Heart left ventricle (tissue), 16 donors: ENCODE measurements around the gene ASPSCR1. TPM values are rescaled to one million over a fixed set of nuclear protein-coding genes. Genes with fewer than 3 reads are reported as not detected.
A peak's percentile ranks its signal among the peaks of the same experiment; 100 is the strongest.

Experiments
- ATAC-seq, 4 donors: fragments of 200-7000 bp; cut with Tn5 transposase; one replicate each; pipeline ENCODE4 v1.9.1; 2020 to 2022; ENCODE audit warnings: moderate library complexity in 4 of 4, mild to moderate bottlenecking in 3 of 4, moderate number of reproducible peaks in 1 of 4
- DNase-seq, 5 donors: peaks; one replicate each; pipeline ENCODE4 v3.0.0-alpha.2; 2020
- H3K27ac ChIP-seq, 12 donors: fragments of 200-600 bp; sonication (generic) in 4 of 12; one replicate each; pipeline versions ENCODE4 v1.5.0 to v1.8.0; 2016 to 2022; ENCODE audit warnings: mild to moderate bottlenecking in 2 of 12
- H3K27me3 ChIP-seq, 9 donors: fragments of 200-600 bp; sonication (generic) in 2 of 9; one replicate each; pipeline versions ENCODE4 v1.5.1 to v1.8.0; 2016 to 2022; ENCODE audit warnings: mild to moderate bottlenecking in 3 of 9
- H3K36me3 ChIP-seq, 9 donors: fragments of 200-600 bp; sonication (generic) in 2 of 9; one replicate each; pipeline versions ENCODE4 v1.5.0 to v1.8.0; 2018 to 2022; ENCODE audit warnings: mild to moderate bottlenecking in 2 of 9
- H3K4me1 ChIP-seq, 12 donors: fragments of 200-600 bp; sonication (generic) in 4 of 12; one replicate each; pipeline versions ENCODE4 v1.5.0 to v1.8.0; 2016 to 2022; ENCODE audit warnings: mild to moderate bottlenecking in 3 of 12
- H3K4me3 ChIP-seq, 12 donors: fragments of 200-600 bp; sonication (generic) in 4 of 12; one replicate each; pipeline versions ENCODE4 v1.5.0 to v1.8.0; 2017 to 2022; ENCODE audit warnings: mild to moderate bottlenecking in 9 of 12, moderate library complexity in 4 of 12
- H3K9me3 ChIP-seq, 12 donors: fragments of 200-600 bp; sonication (generic) in 4 of 12; one replicate each; pipeline versions ENCODE4 v1.5.0 to v1.8.0; 2016 to 2022; ENCODE audit warnings: mild to moderate bottlenecking in 1 of 12
- POLR2A ChIP-seq, 2 donors: fragments of 450-650 bp; IDR thresholded peaks; one replicate each; pipeline ENCODE4 v1.6.1; 2017; ENCODE audit warnings: antibody characterized with exemption in 2 of 2, mild to moderate bottlenecking in 2 of 2, moderate library complexity in 2 of 2
- WGBS, 4 donors: extraction: QIAGEN DNeasy Blood & Tissue Kit in 2 of 4; methylation state at CpG; one replicate each; pipeline versions ENCODE4 v1.1.5 to v1.1.7; 2013 to 2018; 5-methylcytosine and 5-hydroxymethylcytosine counted together
- intact Hi-C, 10 donors: fragments of 100-400 bp; cut with DNase I; formaldehyde crosslinking; loops; one replicate each; pipeline versions ENCODE4 v1.11.1 to v1.14.2; 2022
- polyA plus RNA-seq, 2 donors: library from polyadenylated mRNA; stranded (reverse); fragments of 200-250 nt; gene quantifications; one replicate each; pipeline ENCODE4 v1.2.3, GENCODE V29; 2013
- total RNA-seq, 9 donors: library from RNA; depleted of rRNA in 2 of 9; stranded (reverse); fragments of >200 nt in 2 of 9; fragmentation: NEBNext Ultra II Directional in 3 of 9; extraction: Animal tissue kit (Norgen Biotek cat#: 25700) in 3 of 9; gene quantifications; one replicate each; pipeline versions ENCODE4 v1.1.0 to v1.2.4, GENCODE V29; 2016 to 2023
- TF ChIP-seq, protein P1 (sequence below), 12 donors: fragments of 200-600 bp; sonication (generic) in 4 of 12; IDR thresholded peaks; one replicate each; pipeline versions ENCODE4 v1.5.0 to v1.8.0; 2018 to 2022; ENCODE audit warnings: antibody characterized with exemption in 12 of 12, mild to moderate bottlenecking in 5 of 12
- donor health status: ischemic (EF 13 %, LVEDD 7.1; RV severe dilation, severe dysfunction).
- donor health status: healthy with polysubstance abuse.
- donor health status: DM: no; HTN: yes; CAD: no.
- donor health status: DM: no; HTN: no; CAD: no.
- donor health status: ischemic (EF 25% LVEDD 6.9; RV normal size, moderate dysfunction).
- donor health status: ischemic (EF 25% LVEDD 5.7; RV mildly dilated, moderate dysfunction).
- donor health status: healthy.
- donor health status: DM: yes; HTN: yes; CAD: no.
- donor health status: ischemic (EF 35%, LVEDD 5.7; RV mildly dilated, moderate dysfunction).
- donor health status: nonischemic (EF 11% LVEDD 7.7; RV severe dilation, severe dysfunction).
- donor health status: DM: yes; HTN: yes; CAD: no.
- donor health status: PGD.
- donor health status: ischemic (EF 29% LVEDD 5.4; RV normal size, mild dysfunction).
- donor health status: nonischemic (EF 23%, LVEDD 6.1; RV moderate dilation, normal function).

The ASPSCR1 gene
- total and polyA plus RNA-seq, 11 donors: 15.1 to 43.6 (median 22.9) TPM

DNA sequence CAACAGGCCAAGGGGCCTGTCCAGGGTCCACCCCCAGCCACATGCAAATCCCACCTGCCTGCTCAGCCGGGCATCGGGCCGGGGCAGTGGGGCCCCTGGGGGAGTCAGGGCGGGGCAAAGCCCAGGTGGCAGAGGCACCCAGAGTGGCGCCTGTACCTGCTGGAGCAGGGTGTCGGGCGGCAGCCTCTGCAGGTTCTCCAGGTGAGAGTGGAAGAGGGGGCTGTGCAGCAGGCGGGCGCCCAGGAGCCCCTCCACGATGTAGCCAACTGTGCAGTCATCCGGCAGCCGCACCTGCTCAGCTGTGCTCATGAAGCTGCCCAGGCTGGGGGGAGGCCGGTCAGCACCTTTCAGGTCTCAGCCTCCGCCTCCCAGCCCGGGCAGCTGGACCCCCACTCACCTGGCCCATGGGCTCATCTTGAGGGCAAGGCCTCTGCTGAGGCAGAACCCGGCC is 72.1 kb downstream of the ASPSCR1 start:
- Histone ChIP-seq H3K27ac (no peak overlapping the region), H3K4me3 (no peak overlapping the region), H3K9me3 (no peaks in the 10 kb centered on the region), H3K27me3 (no peaks in the 10 kb centered on the region), H3K4me1 (peaks cover 3 to 38% (median 24%) of the 10 kb centered on the region in 12 donors), H3K36me3 (peaks cover 0 to 47% (median 14%) of the 10 kb centered on the region in 9 donors)
- intact Hi-C loops: no loop called here
- 92 to 98% (median 95%) methylated on average over 12 to 16 of the region's 16 CpGs for WGBS, 4 donors
- TF ChIP-seq, protein P1, sequence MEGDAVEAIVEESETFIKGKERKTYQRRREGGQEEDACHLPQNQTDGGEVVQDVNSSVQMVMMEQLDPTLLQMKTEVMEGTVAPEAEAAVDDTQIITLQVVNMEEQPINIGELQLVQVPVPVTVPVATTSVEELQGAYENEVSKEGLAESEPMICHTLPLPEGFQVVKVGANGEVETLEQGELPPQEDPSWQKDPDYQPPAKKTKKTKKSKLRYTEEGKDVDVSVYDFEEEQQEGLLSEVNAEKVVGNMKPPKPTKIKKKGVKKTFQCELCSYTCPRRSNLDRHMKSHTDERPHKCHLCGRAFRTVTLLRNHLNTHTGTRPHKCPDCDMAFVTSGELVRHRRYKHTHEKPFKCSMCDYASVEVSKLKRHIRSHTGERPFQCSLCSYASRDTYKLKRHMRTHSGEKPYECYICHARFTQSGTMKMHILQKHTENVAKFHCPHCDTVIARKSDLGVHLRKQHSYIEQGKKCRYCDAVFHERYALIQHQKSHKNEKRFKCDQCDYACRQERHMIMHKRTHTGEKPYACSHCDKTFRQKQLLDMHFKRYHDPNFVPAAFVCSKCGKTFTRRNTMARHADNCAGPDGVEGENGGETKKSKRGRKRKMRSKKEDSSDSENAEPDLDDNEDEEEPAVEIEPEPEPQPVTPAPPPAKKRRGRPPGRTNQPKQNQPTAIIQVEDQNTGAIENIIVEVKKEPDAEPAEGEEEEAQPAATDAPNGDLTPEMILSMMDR (IDR thresholded peaks at IDR 0.05): no peak
- no peak for TF ChIP-seq POLR2A (IDR thresholded peaks at IDR 0.05)
- ATAC-seq (no peak), DNase-seq (peak in 3 of 5 donors; percentile 17 to 47 (median 20))

DNA sequence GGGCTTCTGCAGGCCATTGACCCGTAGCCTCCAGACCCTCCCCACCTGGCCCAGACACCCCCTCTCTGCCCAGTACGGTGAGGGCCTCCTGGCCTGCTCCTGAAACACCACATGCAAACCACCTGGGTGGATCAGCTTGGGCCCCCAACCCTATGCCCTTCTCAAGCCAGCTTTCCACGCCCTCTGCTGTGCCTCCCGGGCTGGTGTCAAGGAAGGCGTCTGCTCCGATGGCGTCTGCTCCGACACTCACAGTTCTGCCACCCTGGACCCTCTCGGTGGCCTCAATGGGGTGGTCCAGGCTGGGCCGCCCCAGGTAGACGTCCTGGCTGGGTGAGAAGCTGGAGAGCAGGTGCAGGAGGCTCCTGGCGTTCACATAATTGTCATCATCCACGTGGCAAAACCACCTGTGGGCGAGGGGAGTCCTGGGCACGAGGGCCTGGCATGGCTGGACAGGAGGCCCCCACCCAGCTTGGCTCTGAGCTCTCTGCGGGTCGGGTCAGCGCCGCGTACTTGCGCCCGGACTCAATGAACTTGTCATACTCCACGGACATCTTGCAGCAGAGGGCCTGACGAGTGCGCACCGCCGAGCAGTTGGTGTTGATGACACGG is 72.8 kb downstream of the ASPSCR1 start:
- no peaks in the 10 kb centered on the region for H3K9me3 ChIP-seq
- peak overlapping the region in 10 of 12 donors; percentile 63 to 96 (median 82) for H3K4me3 ChIP-seq
- ATAC-seq (no peak), DNase-seq (peak in 3 of 5 donors; percentile 21 to 39 (median 25))
- no peaks in the 10 kb centered on the region for H3K27me3 ChIP-seq
- intact Hi-C loops: no loop called here
- no peak for TF ChIP-seq POLR2A (IDR thresholded peaks at IDR 0.05)
- TF ChIP-seq, protein P1 (IDR thresholded peaks at IDR 0.05): no peak
- H3K4me1 ChIP-seq: peaks cover 3 to 38% (median 24%) of the 10 kb centered on the region in 12 donors
- peak overlapping the region in 1 of 12 donors; percentile 64 for H3K27ac ChIP-seq
- 88 to 93% (median 91%) methylated on average over 16 to 28 of the region's 28 CpGs for WGBS, 4 donors
- H3K36me3 ChIP-seq: peaks cover 0 to 54% (median 21%) of the 10 kb centered on the region in 9 donors

DNA sequence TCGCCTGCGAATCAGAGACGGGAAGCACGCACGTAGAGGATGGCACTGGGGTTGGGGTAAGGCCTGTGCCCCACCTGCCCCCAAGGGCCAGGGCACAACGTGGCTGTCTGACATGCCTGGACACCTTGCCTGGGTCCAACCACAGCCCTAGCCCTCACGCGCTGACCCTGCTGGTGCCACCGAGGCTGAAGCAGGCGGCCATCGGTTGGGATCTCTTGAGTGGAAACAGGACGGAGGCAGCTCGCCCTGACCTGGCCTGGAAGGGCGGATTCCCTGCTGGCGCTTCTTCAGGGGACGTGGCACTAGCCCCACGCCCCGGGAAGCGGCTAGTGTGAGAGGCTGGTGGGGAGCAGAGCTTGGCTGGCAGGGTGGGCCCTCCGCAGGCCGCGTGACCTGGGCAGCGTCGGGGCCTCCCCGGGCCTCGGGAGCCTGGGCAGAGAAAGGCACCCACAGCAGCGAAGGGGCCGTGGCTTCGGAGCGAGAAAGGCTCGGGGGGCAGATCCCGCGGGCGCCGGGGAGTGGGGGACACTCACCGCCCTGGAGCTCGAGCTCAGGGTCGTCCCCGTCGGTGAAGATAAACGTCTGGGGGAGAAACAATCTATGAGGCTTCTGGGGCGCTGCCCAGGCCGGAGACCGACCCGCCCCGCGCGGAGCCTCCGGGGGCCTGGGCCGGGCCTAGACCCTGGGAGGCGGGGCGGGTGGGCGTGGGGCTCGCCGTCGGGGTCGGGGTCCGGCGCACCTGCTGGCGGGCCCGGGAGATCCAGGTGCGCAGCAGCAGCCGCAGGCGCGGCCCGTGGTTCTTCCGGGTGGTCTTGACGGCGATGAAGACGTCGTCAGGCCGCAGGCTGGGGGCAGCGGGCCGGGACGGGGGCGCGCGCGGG is 73.6 kb downstream of the ASPSCR1 start:
- intact Hi-C loops: no loop called here
- Histone ChIP-seq H3K4me1 (peaks cover 3 to 38% (median 24%) of the 10 kb centered on the region in 12 donors), H3K9me3 (no peaks in the 10 kb centered on the region), H3K36me3 (peaks cover 0 to 61% (median 28%) of the 10 kb centered on the region in 9 donors), H3K4me3 (peak overlapping the region; percentile 63 to 96 (median 82)), H3K27ac (peak overlapping the region in 9 of 12 donors; percentile 38 to 72 (median 58)), H3K27me3 (no peaks in the 10 kb centered on the region)
- TF ChIP-seq, protein P1 (IDR thresholded peaks at IDR 0.05): no peak
- no peak for TF ChIP-seq POLR2A (IDR thresholded peaks at IDR 0.05)
- WGBS, 4 donors: 12 to 75% (median 17%) methylated on average over 8 to 79 of the region's 79 CpGs
- DNase-seq: peak in 3 of 5 donors; percentile 28 to 71 (median 32)
- peak in 2 of 4 donors; percentile 13 to 16 for ATAC-seq
